Aortic smooth muscle cell (primary cell): ENCODE measurements around the gene COL25A1. TPM values are rescaled to one million over a fixed set of nuclear protein-coding genes. Genes with fewer than 3 reads are reported as not detected.

Experiments used
- total RNA-seq: library from RNA; depleted of rRNA; stranded (reverse); fragments of >200 nt; gene quantifications from 2 replicates; pipeline ENCODE4 v1.2.3, GENCODE V29; 2014

Gene COL25A1
- total RNA-seq = 0.06 and 0.13 TPM in 2 replicates

DNA sequence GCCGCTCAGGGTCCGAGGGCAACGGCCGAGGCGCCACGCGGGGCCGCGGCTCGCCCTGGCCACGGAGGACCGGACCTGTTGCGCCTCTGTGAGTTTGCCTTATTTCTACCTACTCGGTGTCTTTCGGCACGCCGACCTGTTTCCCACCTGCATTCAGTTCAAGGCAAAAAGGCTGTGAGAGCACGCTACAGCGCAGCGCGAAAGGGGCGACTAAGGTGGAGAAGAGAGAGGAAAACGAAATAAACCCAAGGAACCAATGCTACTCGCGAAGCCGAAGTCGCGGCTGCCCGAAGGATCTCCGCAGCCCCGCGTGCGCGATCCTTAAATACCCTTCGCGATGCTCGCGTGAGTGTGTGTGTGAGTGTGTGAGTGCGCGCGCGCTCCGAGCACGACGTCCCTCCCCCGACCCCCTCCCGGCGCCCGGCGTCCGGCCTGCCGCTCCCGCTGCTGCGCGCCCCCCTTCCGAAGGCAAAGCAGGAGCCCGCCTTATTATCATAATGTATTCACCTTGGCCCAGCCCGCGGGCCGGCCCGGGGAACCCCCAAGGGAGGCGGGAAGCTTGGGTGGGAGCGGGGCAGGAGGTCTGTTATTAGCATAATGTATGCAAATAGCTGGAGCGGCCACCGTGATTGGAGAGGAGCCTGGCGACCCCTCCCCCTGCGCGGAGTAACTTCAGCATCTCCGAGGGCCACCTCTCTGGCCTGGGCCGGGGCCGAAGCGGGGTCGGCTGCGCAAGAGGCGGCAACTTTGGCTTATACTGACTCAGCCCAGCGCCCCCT is at the start of gene COL25A1:
TSS of gene COL25A1 (minus strand) at position 298 of the 779 bp plus-strand sequence.

DNA sequence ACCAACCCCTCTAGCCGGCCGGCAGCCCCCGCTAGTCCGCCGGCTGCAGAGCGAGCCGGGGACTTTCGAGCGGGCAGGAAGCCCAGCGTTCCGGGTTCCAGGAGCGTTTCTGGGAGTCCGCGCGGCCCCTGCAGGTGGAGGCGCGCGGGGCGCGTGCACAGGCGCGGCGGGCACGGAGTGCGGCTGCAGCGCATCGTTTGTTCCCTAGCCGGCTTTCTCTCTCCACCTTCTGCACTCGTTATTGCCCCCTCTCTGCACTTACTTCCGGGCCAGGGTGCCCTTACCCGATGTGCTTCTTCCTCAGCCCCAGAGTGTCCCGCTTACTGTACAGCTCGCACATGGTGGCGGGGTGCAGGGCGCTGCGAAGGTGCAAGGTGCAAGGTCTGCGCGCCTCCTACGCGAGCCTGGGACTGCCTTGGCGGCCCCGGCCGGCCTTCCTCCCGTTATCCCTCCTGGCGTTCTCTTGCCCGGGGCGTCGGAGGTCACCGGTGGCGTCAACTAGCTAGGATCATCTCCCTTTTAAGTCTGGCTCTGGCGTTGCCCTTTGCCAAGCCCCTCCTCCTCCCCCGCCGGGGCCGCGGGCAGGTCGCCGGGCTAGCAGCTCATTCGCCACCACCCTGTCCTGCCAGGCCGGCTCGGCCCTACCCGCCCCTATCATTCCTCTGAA is 539.8 kb downstream of the COL25A1 start, which contains the start of gene ETNPPL:
TSS of gene ETNPPL (minus strand) at position 495 of the 667 bp plus-strand sequence. CDS start at position 340, 155 bp downstream.

Other genes starting within 250 kb of the COL25A1 start
- 10.6 and 15.5 TPM in 2 replicates for gene SEC24B, start 131.2 kb upstream of the COL25A1 start, total RNA-seq